GM18502 (cell line): ENCODE measurements around the gene TUBGCP2.
"Not testable (repeated sequence)": the region's sequence is repeated elsewhere in the genome, so short reads cannot be mapped to it uniquely, and the experiment has no call there.

Source experiments
- ATAC-seq: cut with Tn5 transposase; IDR thresholded peaks from one replicate; pipeline ENCODE4 v1.9.1; 2021; ENCODE audit warnings: mild to moderate bottlenecking; ENCODE audit not compliant: unreplicated experiment, poor library complexity

TUBGCP2 gene

GRCh38 chr10:133235932-133236331 is 72.7 kb downstream of the TUBGCP2 start:
- no peak for ATAC-seq

GRCh38 chr10:133235265-133235855 is 73.3 kb downstream of the TUBGCP2 start:
- ATAC-seq = no peak

- ATAC-seq = not testable (repeated sequence)
These were observed 73.9 kb downstream of the TUBGCP2 start for GRCh38 chr10:133234796-133235195.

- no peak for ATAC-seq
These were observed 76.6 kb downstream of the TUBGCP2 start for GRCh38 chr10:133231946-133232574.

GRCh38 chr10:133231244-133231945 is 77.3 kb downstream of the TUBGCP2 start:
- ATAC-seq = no peak

GRCh38 chr10:133230387-133231195 is 78.1 kb downstream of the TUBGCP2 start:
- ATAC-seq = no peak

GRCh38 chr10:133230044-133230361 is 78.7 kb downstream of the TUBGCP2 start, which contains the start of gene UTF1:
Gene UTF1, plus strand, starts transcription at chr10:133230217. Its CDS starts 72 bp downstream, at chr10:133230289.
- ATAC-seq = no peak

GRCh38 chr10:133229265-133230043 is 79.2 kb downstream of the TUBGCP2 start:
- no peak for ATAC-seq
